Breast epithelium (tissue), 4 donors: Measurements from ENCODE around the gene UBE4A. TPM values are rescaled to one million over a fixed set of nuclear protein-coding genes. Genes with fewer than 3 reads are reported as not detected.

Experiments
- DNase-seq, 2 donors: peaks; one replicate each; pipeline ENCODE4 v3.0.0-alpha.2; 2019; ENCODE audit warnings: low spot score in 2 of 2
- H3K27ac ChIP-seq, 2 donors: fragments of 200-600 bp; sonication (generic) in 1 of 2; one replicate each; pipeline ENCODE4 v1.5.1; 2016 to 2019; ENCODE audit warnings: mild to moderate bottlenecking in 1 of 2
- H3K27me3 ChIP-seq, 2 donors: fragments of 200-600 bp; sonication (generic) in 1 of 2; one replicate each; pipeline versions ENCODE4 v1.5.1 to v1.6.0; 2017 to 2019; ENCODE audit warnings: control low read depth in 1 of 2, mild to moderate bottlenecking in 1 of 2
- H3K36me3 ChIP-seq: fragments of 200-600 bp; one replicate; pipeline ENCODE4 v1.5.1; 2019
- H3K4me1 ChIP-seq, 2 donors: fragments of 200-600 bp; sonication (generic); one replicate each; pipeline ENCODE4 v1.5.1; 2016 to 2019; ENCODE audit warnings: control low read depth in 1 of 2
- H3K4me3 ChIP-seq, 3 donors: fragments of 200-600 bp; sonication (generic); 1 replicate in 2 of 3; 2 replicates in 1 of 3; pipeline ENCODE4 v1.5.1; 2016 to 2019; ENCODE audit warnings: mild to moderate bottlenecking in 3 of 3, moderate library complexity in 2 of 3
- H3K9me3 ChIP-seq, 2 donors: fragments of 200-600 bp; sonication (generic) in 1 of 2; one replicate each; pipeline ENCODE4 v1.5.1; 2016 to 2019; ENCODE audit warnings: control low read depth in 1 of 2
- POLR2A ChIP-seq: fragments of 450-650 bp; IDR thresholded peaks from one replicate; pipeline ENCODE4 v1.6.1; 2016; ENCODE audit warnings: antibody characterized with exemption, mild to moderate bottlenecking, moderate library complexity
- POLR2AphosphoS5 ChIP-seq, 3 donors: sonication (generic); formaldehyde crosslinking; IDR thresholded peaks; one replicate each; pipeline ENCODE4 v1.6.1; 2017; ENCODE audit warnings: antibody characterized with exemption in 3 of 3
- intact Hi-C: fragments of 100-400 bp; cut with DNase I; formaldehyde crosslinking; loops from one replicate; pipeline ENCODE4 v1.15.1; 2023; ENCODE audit warnings: low total_unique reads
- total RNA-seq, 3 donors: library from RNA; depleted of rRNA; stranded (reverse); fragments of >200 nt; gene quantifications; one replicate each; pipeline ENCODE4 v1.1.0, GENCODE V29; 2016
- TF ChIP-seq, protein P1 (sequence below), 3 donors: fragments of 450-650 bp; IDR thresholded peaks; one replicate each; pipeline ENCODE4 v1.5.1; 2016 to 2017; ENCODE audit warnings: antibody characterized with exemption in 3 of 3, mild to moderate bottlenecking in 3 of 3, moderate library complexity in 3 of 3

The UBE4A gene
- total RNA-seq, 3 donors from 2014 or later: 39.0 to 51.5 (median 51.5) TPM

DNA sequence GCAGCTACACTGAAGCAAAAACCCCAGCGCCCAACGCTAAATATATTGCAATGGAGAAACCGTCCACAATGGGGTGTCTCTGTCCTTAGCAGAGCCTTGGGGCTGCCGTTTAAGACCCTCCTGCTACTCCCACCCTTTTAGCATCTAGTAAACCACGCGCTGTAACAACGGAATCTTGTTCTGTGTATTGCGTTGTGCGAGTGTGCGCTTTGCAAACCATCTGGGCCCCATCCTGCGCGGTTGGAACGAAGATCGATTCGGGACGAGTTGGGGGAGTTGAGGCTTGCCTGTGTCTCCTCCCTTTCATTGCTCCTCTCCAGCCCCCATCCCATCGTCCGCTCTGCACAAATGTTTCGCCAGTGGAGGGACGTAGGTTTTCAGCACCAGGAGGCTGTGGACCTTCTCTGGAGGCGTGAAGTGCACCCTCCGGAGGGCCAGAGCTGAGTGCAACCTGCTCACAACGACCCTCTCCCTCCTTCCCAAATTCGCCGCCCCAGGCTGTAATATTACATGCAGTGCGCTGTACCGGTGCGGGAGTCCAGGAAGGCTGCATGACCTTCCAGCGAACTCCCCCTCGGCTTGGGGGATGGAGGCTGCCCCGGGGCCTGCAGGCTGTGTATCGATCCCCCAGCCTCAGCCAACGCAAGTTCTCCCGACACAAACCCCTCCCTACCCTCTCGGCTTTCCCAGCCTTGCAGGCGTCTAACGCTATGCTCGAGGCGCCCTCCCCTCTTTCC is 75.3 kb downstream of the UBE4A start:
- Histone ChIP-seq H3K4me3 (peak overlapping the region; percentile 85 to 98 (median 90)), H3K9me3 (no peaks in the 10 kb centered on the region), H3K4me1 (peaks cover 0 to 7% of the 10 kb centered on the region in 2 donors), H3K27ac (peak overlapping the region; percentile 99), H3K36me3 (no peaks in the 10 kb centered on the region), H3K27me3 (peaks cover 0 to 2% of the 10 kb centered on the region in 2 donors)
- intact Hi-C loops: no loop called here
- no peak for DNase-seq
- no peak for TF ChIP-seq POLR2A
- no peak for TF ChIP-seq POLR2AphosphoS5 (IDR thresholded peaks at IDR 0.05)
- TF ChIP-seq, protein P1, sequence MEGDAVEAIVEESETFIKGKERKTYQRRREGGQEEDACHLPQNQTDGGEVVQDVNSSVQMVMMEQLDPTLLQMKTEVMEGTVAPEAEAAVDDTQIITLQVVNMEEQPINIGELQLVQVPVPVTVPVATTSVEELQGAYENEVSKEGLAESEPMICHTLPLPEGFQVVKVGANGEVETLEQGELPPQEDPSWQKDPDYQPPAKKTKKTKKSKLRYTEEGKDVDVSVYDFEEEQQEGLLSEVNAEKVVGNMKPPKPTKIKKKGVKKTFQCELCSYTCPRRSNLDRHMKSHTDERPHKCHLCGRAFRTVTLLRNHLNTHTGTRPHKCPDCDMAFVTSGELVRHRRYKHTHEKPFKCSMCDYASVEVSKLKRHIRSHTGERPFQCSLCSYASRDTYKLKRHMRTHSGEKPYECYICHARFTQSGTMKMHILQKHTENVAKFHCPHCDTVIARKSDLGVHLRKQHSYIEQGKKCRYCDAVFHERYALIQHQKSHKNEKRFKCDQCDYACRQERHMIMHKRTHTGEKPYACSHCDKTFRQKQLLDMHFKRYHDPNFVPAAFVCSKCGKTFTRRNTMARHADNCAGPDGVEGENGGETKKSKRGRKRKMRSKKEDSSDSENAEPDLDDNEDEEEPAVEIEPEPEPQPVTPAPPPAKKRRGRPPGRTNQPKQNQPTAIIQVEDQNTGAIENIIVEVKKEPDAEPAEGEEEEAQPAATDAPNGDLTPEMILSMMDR (IDR thresholded peaks at IDR 0.05): no peak

DNA sequence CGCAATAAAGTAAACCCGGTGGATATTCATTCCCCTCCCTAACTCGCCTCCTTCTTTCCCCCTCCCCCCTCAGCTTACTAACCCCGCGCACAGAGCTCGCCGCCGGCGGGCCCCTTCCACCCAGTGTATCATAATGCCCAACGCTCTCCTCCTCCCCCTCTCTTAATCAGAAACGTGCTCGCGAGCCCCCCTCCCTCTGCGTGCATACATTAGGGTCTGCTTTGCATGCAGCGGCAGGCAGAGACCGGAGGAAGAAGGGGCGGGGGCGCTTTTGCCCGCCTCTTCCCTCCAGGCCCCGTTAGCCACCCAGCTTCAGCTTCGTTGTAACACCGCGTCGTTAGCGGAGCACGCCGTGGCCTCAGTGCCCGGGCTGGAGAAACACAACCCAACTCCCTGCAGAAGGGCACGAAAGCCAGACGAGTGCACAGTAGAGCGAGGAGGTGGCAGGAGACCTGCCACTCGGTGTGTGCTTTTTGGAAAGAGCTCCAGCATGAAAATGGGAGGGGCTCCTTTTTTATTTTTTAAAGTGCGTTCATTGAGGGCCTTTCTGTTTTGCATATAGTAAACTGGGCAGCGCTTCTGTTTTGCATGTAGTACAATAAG is 76.0 kb downstream of the UBE4A start:
- DNase-seq: no peak
- peak overlapping the region; percentile 85 to 98 (median 90) for H3K4me3 ChIP-seq
- intact Hi-C loops: no loop called here
- H3K27ac ChIP-seq: peak overlapping the region; percentile 99
- H3K36me3 ChIP-seq: no peaks in the 10 kb centered on the region
- peaks cover 0 to 2% of the 10 kb centered on the region in 2 donors for H3K27me3 ChIP-seq
- H3K9me3 ChIP-seq: no peaks in the 10 kb centered on the region
- H3K4me1 ChIP-seq: peaks cover 0 to 9% of the 10 kb centered on the region in 2 donors
- TF ChIP-seq POLR2AphosphoS5 (IDR thresholded peaks at IDR 0.05) (no peak), POLR2A (no peak)
- TF ChIP-seq, protein P1 (IDR thresholded peaks at IDR 0.05): no peak

DNA sequence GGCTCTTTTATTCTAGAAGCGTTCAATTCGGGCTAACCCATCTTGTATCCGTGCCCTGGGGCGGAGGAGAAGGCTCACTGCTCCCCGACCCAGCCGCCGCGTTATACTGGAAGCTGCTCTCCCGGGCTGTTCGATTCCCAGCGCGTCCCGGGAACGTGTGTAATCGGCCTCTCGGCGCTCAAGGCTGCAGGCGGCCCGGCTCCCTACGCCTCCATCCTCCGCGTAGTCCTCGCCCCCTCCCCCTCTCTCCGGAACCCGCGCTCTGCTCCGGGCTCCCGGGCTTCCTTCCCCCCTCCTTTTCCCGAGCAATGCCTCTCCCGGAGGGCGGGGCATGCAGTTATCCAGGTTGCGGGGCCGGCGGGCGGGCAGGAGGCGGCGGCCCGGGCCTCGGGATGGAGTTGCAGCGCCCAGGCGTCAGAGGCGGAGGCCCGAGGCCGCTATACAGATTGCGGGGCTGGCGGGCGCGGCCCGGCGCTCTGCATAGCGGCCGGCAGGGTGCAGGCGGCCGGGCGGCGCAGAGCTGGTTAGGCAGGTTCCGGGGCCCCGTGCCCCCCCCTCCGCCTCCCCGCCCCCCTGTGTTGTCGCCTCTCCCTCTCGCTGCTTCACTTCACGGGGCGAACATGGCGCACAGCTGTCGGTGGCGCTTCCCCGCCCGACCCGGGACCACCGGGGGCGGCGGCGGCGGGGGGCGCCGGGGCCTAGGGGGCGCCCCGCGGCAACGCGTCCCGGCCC is 76.7 kb downstream of the UBE4A start, which contains the start of gene KMT2A:
TSS of gene KMT2A (plus strand) at position 600 of the 732 bp plus-strand sequence. CDS start at position 621, 21 bp downstream.
- Histone ChIP-seq H3K9me3 (no peaks in the 10 kb centered on the region), H3K27me3 (peaks cover 0 to 2% of the 10 kb centered on the region in 2 donors), H3K4me1 (peaks cover 0 to 9% of the 10 kb centered on the region in 2 donors), H3K36me3 (no peaks in the 10 kb centered on the region), H3K27ac (peak within 1 kb of the TSS; percentile 99), H3K4me3 (peak within 1 kb of the TSS; percentile 85 to 98 (median 90))
- intact Hi-C loops: no loop called here
- DNase-seq: peak; percentile 96
- TF ChIP-seq, protein P1 (IDR thresholded peaks at IDR 0.05): peak; percentile 88 to 100 (median 92)
- TF ChIP-seq POLR2AphosphoS5 (IDR thresholded peaks at IDR 0.05) (peak; percentile 51 to 85 (median 66)), POLR2A (no peak)

DNA sequence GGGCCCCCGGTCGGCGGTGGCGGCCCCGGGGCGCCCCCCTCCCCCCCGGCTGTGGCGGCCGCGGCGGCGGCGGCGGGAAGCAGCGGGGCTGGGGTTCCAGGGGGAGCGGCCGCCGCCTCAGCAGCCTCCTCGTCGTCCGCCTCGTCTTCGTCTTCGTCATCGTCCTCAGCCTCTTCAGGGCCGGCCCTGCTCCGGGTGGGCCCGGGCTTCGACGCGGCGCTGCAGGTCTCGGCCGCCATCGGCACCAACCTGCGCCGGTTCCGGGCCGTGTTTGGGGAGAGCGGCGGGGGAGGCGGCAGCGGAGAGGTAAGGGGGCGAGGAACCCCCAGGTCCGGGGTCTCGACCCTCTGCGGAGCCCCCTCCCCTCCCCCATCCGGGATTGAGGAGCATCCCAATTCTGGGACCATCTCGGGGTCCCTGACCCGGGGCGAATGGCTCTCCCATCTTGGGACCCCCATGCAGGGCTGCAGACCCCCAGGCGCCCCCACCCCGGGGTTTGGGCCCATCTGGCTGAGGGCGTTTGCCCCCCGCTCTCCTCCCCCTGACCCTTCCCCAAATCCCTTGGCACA is 77.3 kb downstream of the UBE4A start:
- Histone ChIP-seq H3K4me3 (peak overlapping the region; percentile 85 to 98 (median 90)), H3K4me1 (peaks cover 0 to 13% of the 10 kb centered on the region in 2 donors), H3K9me3 (no peaks in the 10 kb centered on the region), H3K27me3 (peaks cover 0 to 2% of the 10 kb centered on the region in 2 donors), H3K27ac (peak overlapping the region; percentile 99), H3K36me3 (no peaks in the 10 kb centered on the region)
- DNase-seq: no peak
- intact Hi-C loops: no loop called here
- TF ChIP-seq, protein P1 (IDR thresholded peaks at IDR 0.05): no peak
- TF ChIP-seq POLR2AphosphoS5 (IDR thresholded peaks at IDR 0.05) (no peak), POLR2A (no peak)
